GM21528 (cell line): ENCODE results near the gene DNAJB14.
A peak's percentile ranks its signal among the peaks of the same experiment; 100 is the strongest.
"Not testable (repeated sequence)": the region's sequence is repeated elsewhere in the genome, so short reads cannot be mapped to it uniquely, and the experiment has no call there.

Experiments used
- ATAC-seq: cut with Tn5 transposase; IDR thresholded peaks from one replicate; pipeline ENCODE4 v1.9.1; 2021; ENCODE audit warnings: mild to moderate bottlenecking, moderate library complexity; ENCODE audit not compliant: unreplicated experiment, low FRiP score

Gene DNAJB14

DNA sequence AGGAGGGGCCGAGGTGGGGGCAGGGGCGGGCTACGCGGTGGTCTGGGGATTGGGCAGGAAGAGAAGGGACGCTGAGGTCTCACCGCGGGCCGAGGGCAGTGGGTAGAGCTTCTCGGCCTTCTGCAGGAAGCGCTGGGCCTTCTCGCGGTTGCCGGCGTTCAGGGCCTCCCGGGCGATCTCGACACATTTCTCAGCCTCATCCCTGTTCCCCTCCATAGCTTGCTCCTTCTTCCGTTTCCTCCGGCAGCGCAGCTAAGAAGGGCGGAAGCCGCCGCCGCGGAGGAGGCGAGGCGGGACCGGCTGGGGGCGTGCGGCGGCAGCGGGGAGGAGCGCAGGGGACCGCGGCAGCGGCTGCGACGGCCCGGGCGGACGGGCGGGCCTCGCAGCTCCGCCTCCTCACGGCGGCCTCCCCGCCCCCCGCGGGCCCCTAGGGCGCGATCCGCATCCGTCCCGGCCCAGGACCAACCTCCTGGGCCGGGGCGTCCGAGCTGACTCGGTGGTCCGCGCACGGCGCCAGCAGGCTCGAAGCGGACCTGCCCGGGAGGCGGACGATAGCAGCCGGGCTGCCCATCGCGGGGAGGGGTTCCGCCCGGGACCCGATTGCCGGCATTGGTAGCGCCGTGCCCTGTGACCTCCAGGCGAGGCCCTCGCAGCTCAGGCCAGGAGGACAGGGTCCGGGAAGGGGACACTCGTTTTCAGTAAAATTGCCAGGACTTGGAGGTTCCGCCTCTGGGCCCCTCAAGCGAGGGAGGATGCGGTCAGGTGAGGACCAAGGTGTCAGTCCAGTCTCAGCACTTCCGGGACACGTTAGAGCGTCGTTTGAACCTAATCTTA is at the start of gene DNAJB14:
DNAJB14 (minus strand) TSS at position 263 of the 834 bp plus-strand sequence; CDS start at position 216, 47 bp downstream.
- ATAC-seq: peak; percentile 41

GRCh38 chr4:99991741-99992140 is 45.3 kb upstream of the DNAJB14 start:
- ATAC-seq: no peak

- no peak for ATAC-seq
Measured at GRCh38 chr4:99987681-99988080, 41.3 kb upstream of the DNAJB14 start.

GRCh38 chr4:99986792-99987191 is 40.4 kb upstream of the DNAJB14 start:
- no peak for ATAC-seq

GRCh38 chr4:99983289-99983943 is 37.0 kb upstream of the DNAJB14 start:
- peak; percentile 51 for ATAC-seq

DNA sequence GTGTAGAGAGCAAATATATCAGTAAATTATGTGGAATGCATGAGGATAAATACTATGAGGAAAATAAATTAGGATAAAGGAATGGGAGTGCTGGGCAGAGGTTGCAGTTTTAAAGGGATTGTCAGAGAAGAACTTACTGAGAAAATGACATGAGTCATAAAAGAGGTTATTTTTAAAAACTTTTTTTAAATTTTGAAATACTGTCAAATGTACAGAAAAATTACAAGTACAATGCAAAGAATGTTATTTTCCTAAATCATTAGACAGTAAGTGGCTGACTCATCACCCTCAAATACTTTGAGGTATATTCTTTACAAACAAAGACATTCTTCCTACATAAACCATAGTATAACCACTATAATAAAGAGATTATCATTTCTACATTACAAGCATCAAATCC is 33.5 kb upstream of the DNAJB14 start:
- ATAC-seq: no peak

DNA sequence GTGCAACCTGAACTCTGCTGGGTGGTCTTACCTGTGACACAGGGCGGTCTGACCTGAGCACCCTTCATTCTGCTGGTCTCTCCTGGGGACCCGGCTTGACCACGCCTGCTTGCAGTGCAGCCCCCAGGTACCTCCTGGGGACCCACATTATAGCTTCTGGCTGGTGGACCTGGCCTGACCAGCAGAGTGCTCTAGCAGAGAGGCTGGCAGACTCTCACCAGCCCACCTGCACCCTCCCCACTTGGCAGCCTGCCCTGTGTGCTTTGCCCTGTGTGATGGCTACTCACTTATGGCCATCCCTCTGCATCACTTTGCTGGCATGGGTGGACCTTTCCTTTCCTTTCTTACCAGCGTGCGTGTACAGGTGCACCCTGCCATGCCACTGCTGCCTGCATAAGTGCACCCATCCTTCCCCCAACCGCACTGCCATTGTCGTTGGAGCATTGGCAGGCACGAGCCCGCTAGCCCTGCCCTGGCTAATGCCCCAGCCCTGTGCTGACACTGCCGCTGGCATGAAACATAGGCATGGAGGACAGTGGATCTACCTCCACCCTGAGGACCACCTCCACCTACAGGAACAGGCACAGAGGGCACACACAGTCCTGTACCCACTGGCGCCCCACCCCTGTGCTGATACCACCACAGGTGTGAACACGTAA is 25.2 kb upstream of the DNAJB14 start:
- ATAC-seq: no peak

- ATAC-seq: no peak
Measured at GRCh38 chr4:99968330-99968729, 21.9 kb upstream of the DNAJB14 start.

GRCh38 chr4:99966692-99967091 is 20.3 kb upstream of the DNAJB14 start:
- ATAC-seq: no peak

DNA sequence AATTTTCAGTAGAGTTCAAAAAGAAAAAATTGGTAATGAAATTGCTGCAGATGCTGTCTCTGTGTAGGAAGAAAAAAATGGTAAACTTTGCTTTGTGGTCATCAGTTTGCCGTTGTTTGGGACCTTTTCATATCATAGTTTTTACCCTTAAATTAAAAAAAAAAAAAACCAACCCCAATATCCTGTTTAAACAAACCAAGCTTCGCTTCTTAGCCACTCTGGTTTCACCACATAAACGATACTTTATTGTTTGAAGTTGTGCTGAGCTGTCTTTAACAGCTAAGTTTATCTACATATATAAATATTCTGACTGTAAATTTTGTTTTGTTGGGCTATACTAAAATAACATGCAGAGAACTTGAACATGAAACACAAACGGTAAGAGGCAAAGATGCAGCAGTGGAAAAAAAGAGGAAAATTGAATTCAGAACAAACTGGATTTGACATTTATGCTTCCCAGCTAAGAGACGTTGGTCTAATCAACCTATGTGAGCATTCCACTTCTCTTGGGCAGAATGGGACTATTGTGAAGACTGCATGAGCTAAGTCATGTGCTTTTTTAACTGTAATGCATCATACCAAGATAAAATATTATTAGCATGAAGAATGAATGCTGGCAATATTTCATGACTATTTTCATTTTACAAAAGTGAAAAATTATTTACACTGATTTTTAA is 19.4 kb upstream of the DNAJB14 start:
- ATAC-seq: no peak

DNA sequence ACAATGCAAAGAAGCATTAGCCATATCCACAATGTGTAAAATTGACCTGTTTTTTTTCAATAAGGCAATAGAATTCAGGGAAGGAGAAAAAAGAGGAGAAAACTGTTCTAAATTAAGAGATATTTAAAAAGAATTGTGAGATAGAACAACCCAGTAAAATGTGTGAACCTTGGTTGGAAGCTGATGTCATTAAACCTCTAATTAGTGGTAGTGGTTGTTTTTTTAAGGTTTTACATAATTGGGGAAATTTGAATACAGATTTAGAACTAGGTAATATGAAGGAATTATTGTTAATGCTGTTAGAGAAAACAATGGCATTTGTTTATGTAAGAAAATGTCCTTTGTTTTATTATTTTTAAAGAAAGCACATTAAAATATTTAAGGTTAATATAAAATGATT is 18.8 kb upstream of the DNAJB14 start:
- no peak for ATAC-seq

DNA sequence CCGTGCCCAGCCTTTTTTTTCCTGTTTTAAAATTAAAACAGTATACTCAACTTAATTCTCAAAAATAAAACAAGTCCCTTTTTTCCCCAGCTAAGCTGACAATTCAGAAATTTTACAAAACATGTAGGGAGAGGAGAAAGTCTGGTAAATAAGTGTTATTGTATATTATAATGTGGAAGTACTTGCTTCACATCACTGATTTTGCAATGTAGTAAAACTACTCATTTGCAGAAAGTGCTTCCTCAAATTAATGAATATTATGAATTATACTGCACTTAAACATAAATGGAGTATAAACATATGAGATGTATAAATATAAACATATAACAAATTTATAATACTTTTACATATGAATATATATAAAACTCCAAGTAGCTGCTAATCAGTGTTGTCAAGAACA is 15.3 kb upstream of the DNAJB14 start:
- ATAC-seq: no peak

- ATAC-seq: no peak
Measured at GRCh38 chr4:99960648-99961047, 14.2 kb upstream of the DNAJB14 start.

GRCh38 chr4:99958207-99958606 is 11.8 kb upstream of the DNAJB14 start:
- ATAC-seq: not testable (repeated sequence)

- no peak for ATAC-seq
Measured at GRCh38 chr4:99950913-99951254, 4.5 kb upstream of the DNAJB14 start.

- peak; percentile 69 for ATAC-seq
Measured at GRCh38 chr4:99949999-99950912, 3.8 kb upstream of the DNAJB14 start, which contains the start of gene H2AZ1. H2AZ1 (minus strand) TSS chr4:99950275; CDS start chr4:99950170, 105 bp downstream.

DNA sequence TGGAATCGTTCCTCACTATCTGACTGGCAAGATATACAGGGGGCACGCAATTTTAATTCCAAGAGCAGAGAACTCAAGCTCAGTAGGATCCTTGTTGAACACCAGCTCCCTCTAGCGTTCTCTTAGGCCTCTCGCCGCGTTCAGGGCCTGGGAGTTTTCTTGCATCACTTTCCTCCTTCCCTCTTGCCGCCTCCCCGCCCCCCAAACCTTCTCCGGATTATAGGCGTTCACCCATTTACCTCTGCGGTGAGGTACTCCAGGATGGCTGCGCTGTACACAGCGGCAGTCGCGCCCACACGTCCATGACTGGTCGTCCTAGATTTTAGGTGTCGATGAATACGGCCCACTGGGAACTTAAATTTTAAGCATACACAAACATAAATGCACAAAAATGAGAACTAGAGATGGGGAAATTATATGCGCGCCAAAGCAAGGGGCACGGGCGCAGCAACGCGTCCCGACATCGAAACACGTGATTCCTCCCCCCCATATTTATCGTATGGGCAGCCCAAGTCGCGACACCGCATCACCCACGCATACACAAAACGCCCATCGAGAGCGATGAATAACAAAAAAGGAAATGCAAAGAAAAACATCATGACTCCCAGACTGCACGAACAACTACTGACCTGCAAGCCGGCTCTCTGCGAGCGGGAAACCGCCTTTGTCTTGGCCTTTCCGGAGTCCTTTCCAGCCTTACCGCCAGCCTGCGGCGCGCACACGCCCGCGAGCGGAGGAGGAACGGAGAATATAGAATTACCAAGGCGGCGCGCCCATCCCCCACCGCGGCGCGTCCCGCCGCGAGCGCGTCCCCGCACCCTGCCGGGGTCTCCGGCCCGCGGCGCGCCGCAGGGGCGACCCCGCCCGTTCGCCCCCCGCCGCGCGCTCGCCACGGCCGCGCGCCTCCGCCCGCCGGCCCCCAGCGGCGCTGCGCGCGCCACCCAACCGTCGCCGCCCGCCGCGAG is 2.9 kb upstream of the DNAJB14 start:
- peak; percentile 30 for ATAC-seq

GRCh38 chr4:99947608-99948007 is 1.2 kb upstream of the DNAJB14 start:
- no peak for ATAC-seq

DNA sequence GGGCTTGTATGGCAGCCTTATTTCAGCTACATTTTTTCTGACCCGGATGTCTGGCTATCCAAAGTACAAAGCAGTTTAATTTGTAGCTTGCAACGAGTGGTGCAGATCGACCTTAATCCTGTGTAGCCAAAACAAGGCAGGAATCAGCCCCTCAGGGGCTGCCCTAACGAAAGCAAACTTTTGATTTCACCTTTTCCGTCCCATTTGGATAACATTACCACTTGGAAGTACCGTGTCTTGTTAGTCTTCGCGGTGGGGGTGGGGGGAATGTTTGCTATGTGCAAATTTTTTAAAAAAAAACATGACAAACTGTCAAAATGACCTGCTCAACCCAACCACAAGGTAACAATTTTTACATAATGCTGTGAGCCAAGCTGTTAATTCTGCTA is 766 bp upstream of the DNAJB14 start:
- no peak for ATAC-seq
